A549 (cell line): ENCODE measurements around the gene PDSS1.

Experiments used
- HOXA7 ChIP-seq: fragments of 250-450 bp; sonication (Bioruptor Pico); IDR thresholded peaks from 2 replicates; pipeline ENCODE4 v1.5.0; 2020; ENCODE audit warnings: mild to moderate bottlenecking, moderate library complexity
- KDM5A ChIP-seq: fragments of 200-600 bp; sonication (generic); IDR thresholded peaks from 2 replicates; pipeline ENCODE4 v1.6.1; 2016; ENCODE audit warnings: antibody characterized with exemption, mild to moderate bottlenecking
- MYC ChIP-seq: IDR thresholded peaks from 2 replicates; pipeline ENCODE4 v1.6.1; 2012; ENCODE audit warnings: mild to moderate bottlenecking, inconsistent platforms, low read length, improper control_type of control experiment, borderline replicate concordance
- POLR2A ChIP-seq: IDR thresholded peaks from 2 replicates; pipeline ENCODE4 v1.6.1; 2012; ENCODE audit warnings: mild to moderate bottlenecking, low read length
- RNF2 ChIP-seq: fragments of 200-600 bp; sonication (generic); IDR thresholded peaks from 2 replicates; pipeline ENCODE4 v1.6.1; 2016; ENCODE audit warnings: low read depth, mild to moderate bottlenecking, antibody characterized with exemption, moderate library complexity, borderline replicate concordance
- SMC3 ChIP-seq: fragments of >200 bp; sonication (Bioruptor Twin); formaldehyde crosslinking; IDR thresholded peaks from 3 replicates; pipeline ENCODE4 v1.6.1; 2018; ENCODE audit warnings: inconsistent platforms
- TF ChIP-seq, protein P1 (sequence below): fragments of 200-600 bp; sonication (generic); IDR thresholded peaks from 2 replicates; pipeline ENCODE4 v1.6.1; 2016; ENCODE audit warnings: antibody characterized with exemption, mild to moderate bottlenecking, moderate library complexity
- TF ChIP-seq, protein P2 (sequence below): fragments of >200 bp; sonication (Bioruptor Twin); formaldehyde crosslinking; IDR thresholded peaks from 3 replicates; pipeline ENCODE4 v1.5.1; 2016

DNA sequence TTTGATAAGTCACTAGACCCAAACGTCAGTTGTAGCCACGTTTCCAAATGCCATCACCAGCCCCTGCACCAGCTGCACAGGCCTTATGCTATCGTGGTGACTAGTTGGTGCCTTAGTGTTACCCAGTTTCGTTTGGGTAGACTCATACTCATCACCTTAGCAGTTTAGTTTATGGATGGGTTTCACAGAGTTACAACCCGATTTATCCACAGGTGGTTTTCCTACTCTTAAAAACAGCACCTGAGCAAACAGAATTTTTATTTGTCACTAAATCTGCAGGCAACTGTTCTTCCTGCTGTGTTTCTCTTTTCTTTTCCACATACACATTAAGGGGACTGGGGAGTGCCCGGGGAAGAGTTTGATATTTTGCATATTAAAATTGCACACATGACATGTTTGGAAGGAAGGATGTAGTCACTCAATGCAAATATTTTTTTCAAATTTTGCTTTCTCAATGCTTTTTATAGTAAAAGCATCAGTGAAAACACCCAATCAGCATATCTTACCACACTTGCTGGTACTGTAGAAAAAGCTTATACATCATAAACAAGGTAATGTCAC is 41.6 kb downstream of the PDSS1 start:
- TF ChIP-seq MYC (no peak), POLR2A (no peak), RNF2 (no peak), HOXA7 (CRISPR knock-in tag) (no peak), SMC3 (no peak), KDM5A (no peak)
- TF ChIP-seq, protein P1, sequence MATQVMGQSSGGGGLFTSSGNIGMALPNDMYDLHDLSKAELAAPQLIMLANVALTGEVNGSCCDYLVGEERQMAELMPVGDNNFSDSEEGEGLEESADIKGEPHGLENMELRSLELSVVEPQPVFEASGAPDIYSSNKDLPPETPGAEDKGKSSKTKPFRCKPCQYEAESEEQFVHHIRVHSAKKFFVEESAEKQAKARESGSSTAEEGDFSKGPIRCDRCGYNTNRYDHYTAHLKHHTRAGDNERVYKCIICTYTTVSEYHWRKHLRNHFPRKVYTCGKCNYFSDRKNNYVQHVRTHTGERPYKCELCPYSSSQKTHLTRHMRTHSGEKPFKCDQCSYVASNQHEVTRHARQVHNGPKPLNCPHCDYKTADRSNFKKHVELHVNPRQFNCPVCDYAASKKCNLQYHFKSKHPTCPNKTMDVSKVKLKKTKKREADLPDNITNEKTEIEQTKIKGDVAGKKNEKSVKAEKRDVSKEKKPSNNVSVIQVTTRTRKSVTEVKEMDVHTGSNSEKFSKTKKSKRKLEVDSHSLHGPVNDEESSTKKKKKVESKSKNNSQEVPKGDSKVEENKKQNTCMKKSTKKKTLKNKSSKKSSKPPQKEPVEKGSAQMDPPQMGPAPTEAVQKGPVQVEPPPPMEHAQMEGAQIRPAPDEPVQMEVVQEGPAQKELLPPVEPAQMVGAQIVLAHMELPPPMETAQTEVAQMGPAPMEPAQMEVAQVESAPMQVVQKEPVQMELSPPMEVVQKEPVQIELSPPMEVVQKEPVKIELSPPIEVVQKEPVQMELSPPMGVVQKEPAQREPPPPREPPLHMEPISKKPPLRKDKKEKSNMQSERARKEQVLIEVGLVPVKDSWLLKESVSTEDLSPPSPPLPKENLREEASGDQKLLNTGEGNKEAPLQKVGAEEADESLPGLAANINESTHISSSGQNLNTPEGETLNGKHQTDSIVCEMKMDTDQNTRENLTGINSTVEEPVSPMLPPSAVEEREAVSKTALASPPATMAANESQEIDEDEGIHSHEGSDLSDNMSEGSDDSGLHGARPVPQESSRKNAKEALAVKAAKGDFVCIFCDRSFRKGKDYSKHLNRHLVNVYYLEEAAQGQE: no peak
- TF ChIP-seq, protein P2, sequence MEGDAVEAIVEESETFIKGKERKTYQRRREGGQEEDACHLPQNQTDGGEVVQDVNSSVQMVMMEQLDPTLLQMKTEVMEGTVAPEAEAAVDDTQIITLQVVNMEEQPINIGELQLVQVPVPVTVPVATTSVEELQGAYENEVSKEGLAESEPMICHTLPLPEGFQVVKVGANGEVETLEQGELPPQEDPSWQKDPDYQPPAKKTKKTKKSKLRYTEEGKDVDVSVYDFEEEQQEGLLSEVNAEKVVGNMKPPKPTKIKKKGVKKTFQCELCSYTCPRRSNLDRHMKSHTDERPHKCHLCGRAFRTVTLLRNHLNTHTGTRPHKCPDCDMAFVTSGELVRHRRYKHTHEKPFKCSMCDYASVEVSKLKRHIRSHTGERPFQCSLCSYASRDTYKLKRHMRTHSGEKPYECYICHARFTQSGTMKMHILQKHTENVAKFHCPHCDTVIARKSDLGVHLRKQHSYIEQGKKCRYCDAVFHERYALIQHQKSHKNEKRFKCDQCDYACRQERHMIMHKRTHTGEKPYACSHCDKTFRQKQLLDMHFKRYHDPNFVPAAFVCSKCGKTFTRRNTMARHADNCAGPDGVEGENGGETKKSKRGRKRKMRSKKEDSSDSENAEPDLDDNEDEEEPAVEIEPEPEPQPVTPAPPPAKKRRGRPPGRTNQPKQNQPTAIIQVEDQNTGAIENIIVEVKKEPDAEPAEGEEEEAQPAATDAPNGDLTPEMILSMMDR: no peak
